ENCODE data around the gene CYP27A1.
"Not testable (repeated sequence)": the region's sequence is repeated elsewhere in the genome, so short reads cannot be mapped to it uniquely, and the experiment has no call there.

CYP27A1 gene

DNA sequence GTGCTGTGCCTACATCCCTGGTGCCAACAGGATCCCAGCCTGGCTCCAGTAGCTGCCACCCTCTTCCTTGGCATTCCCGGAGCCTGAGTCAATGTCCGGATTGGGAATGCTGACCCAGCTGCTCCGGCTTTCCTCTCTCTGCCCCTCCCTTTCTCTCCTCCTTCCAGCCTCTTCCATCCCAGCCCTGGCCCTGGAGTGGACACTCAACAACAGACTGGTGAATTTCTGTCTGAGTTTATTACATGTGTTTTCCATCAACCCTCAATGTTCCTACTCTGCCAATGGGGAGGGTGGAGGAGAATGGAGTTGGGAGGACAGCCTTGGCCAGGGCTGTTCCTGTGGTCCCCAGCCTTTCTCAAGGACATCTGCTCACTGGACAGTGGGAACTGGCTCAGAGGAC is 50.6 kb downstream of the CYP27A1 start:
- DNase-seq, result no peak

DNA sequence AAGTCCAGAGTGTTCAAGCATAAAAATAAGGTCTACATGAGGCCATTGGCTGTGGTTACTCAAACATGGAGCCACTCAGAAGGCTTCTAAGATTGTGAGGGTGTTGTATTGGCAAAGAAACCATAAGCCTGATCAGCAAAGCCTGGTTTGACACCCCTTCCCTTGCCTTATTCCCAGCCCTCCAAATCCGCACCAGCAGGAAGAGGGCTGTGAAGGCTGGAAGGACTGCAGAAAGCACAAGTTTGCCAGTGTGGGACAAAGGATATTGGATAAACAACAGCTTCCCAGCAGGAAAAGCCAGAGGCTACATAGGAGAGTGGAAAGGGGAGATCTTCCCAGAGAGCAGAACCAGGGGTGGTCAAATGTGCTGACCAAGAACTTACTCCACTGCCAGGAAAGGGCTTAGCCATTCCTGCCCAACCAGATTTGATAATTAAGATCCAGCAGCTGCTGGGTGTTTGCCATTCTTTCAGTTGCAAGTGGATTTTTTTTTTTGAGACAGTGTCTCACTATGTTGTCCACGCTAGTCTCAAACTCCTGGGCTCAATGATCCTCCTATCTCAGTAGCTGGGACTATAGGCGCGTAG is 51.2 kb downstream of the CYP27A1 start:
- DNase-seq, result no peak

DNA sequence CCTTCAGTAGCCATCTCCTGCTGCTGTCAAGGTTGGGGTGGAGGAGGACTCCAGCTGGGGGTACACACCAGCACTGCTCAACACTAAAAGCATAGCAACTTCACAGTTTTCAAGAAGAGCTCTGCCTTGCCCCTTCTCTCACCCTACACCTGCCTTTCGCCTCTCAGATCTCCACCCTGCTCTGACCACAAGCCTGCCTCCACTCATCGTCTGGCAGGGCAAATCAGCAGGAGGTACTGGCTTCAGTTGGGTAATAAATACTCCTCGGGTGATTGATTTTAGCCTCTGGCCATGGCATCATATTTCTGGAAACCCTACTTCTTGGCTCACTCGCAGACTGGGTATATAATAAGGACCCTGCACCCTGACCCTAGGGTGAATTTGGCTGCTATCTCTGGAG is 52.7 kb downstream of the CYP27A1 start:
- no peak for DNase-seq

DNA sequence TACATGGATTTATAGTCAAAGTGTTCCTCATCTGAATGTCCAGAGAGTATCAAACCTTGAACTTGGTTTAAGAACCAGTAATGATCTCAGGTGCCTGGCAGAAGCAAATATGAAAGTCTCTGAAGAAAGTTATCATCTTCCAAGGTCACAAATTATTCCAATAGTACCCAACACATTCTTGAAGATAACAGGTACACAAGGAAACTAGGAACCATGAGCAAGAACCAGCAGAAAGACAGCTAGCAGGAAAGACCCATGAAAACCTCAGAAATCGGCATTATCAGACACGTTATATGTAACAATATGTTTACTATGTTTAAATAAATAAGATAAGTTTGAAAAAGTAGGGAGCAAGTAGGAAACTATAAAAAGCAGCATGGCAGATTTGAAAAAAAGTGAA is 55.5 kb downstream of the CYP27A1 start:
- DNase-seq, result no peak

DNA sequence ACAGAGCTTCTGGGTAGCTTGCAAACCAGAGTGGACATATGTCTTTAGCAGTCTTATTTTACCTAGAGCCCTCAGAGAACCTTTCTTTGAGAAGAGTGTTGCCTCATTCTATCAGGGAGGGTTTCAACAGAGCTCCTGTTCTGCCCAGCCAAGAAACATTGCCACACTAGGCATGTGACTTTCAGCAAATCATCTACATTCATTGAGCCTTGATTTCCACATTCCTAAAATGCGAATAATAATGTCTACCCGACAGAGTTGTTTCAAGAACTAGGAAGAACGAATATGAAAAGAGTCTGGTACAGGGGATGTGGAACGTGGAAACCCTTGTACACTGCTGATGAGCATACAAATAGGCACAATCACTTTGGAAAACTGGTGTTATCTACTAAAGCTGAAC is 57.5 kb downstream of the CYP27A1 start:
- DNase-seq, result no peak

DNA sequence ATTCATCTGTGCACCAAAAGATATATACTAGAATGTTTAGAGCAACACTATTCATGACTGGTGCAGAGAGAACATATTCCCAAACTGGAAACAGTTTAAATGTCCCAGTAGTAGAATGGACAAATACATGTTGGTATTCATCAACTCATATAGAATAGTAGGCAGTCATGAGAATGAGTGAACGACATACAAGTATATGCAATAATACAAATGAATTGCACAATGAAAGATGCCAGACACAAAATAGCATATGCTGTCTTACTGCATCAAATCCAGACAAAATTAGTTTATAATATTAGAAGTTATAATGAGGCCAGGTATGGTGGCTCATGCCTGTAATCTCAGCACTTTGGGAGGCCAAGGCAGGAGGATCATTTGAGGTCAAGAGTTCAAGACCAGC is 57.9 kb downstream of the CYP27A1 start:
- DNase-seq, result no peak

DNA sequence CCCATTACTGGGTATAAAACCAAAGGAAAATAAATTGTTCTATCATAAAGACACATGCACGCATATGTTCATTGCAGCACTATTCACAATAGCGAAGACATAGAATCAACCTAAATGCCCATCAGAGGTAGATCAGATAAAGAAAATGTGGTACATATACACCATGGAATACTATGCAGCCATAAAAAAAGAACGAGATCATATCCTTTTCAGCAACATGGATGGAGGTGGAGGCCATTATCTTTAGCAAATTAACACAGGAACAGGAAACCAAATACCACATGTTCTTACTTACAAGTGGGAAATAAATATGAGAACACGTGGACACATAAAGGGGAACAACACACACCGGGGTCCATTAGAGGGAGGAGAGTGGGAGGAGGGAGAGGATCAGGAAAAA is 62.4 kb downstream of the CYP27A1 start:
- not testable (repeated sequence) for DNase-seq

DNA sequence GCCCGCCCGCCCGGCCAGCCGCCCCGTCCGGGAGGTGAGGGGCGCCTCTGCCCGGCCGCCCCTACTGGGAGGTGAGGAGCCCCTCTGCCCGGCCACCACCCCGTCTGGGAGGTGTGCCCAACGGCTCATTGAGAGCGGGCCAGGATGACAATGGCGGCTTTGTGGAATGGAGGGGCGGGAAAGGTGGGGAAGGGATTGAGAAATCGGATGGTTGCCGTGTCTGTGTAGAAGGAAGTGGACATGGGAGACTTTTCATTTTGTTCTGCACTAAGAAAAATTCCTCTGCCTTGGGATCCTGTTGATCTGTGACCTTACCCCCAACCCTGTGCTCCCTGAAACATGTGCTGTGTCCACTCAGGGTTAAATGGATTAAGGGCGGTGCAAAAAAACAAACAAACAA is 65.0 kb downstream of the CYP27A1 start:
- not testable (repeated sequence) for DNase-seq

DNA sequence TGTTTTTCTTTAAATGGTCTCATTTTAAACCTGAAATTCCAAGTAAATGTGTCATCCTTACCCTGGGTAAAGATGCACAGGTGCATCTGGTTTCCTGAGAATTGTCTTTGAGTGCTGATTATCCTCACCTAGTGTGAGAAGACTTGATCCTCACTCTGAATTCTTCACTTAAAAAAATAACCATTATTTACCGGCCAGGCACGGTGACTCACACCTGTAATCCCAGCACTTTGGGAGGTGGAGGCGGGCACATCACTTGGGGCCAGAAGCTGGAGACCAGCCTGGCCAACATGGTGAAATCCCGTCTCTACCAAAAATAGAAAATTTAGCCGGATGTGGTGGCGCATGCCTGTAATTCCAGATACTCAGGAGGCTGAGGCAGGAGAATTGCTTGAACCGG is 67.8 kb downstream of the CYP27A1 start:
- DNase-seq, result no peak

DNA sequence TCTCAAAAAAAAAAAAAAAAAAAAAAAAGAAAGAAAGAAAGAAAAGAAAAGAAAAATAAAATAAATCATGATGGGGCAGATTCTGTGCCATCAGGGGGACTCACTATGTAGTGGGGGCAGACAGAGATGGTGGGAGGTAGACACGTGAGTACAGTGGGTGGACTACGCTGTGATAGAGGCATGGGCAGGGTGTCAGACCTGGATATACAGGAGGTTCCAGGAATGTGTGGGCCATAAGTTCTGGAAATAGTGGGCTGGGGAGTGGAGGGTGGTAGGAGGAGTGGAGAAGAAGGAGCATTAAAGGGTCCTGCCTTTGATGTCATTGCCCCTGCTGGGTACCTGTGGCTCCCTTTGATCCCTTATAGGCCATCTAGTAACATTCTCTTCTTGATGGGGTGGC is 68.8 kb downstream of the CYP27A1 start:
- DNase-seq, result no peak

DNA sequence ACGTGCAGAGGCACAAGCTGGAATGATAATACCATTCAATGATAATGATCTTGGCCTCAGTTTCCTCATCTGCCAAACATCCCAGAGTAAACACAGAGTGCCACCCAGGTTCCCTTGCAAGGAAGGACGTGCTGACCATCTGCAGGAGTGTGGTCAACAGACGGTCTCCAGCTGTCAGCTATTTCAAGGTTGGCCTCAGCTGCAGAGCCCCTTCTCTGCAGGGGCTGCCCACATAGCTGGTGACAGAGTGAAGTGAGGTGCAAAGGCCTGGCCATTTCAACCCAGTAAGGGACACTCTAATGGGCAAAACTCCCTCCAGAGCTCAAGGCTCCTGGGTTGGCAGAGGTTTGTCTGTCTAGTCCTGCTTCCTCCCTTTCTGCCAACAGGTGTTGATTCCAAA is 69.3 kb downstream of the CYP27A1 start:
- DNase-seq, result no peak

DNA sequence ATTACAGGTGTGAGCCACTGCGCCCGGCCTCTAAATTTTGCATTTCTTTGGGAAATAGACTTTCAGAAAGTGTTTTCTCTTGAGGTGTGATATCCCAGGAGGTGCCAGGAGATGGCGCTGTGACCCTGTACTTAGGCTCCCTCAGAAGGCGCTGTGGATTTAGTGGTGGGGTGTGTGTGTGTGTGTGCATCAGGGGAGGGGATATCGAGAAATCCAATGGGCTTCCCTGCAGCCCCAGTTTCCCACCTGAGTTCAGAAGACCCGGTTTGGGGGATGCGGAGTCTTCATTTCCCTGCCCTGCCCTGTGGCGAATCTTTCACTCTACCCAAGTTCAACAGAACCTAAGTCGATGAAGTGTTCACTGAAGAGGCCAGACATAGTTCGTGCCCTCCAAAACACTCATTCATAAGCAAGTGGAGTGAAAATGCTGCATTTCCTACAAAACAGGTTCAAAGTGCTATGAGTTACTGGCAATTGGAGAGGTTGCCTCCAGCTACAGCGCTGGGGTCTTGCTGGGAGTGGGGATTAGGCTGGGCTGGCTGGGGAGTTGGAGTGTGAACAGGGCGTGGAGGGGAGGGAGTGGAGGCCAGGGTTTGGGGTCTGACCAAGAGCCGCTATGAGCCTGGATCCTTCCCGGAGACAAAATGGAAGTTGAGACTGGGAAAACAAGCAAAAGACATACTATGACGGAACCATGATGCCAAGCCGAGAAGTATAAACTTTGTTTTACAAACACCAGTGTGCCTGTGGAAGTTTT is 71.1 kb downstream of the CYP27A1 start:
- DNase-seq, result no peak

DNA sequence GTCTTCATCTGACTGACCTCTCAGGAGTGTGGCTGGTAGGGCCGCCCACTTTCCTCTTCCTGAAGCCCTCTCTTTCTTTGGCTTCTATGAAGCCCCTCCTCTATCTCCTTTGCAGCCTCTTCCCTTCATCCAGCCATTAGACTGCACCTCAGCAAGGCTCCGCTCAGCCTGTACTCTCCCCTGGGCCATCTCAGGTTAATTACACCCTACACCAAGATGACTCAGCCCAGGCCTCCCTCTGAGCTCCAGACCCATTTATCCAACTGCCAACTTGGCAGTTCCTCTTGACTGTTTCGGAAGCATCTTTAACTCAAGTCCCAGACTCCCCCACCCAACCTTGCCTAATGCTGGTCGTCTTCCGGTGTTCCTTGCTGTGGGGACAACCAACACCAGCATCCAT is 71.8 kb downstream of the CYP27A1 start:
- DNase-seq, result no peak

DNA sequence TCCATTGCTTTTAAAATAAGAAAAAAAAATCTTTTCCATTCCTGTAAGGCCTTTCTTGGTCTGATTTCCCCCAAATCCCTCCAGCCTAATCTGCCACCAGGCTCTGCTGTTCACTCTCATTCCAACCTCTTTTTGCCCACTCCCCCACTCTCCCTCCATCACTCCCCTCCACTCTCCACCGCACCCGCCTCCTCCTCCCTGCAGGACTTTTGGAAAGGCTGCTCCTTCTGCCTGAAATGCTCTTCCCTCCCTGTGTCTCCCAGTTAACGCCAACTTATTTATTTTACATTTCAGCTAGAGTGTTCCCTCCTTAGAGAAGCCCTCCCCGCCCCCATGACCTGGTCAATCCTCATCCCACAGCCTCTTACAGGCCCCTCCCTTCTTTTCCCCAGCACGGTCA is 72.9 kb downstream of the CYP27A1 start:
- DNase-seq, result no peak

DNA sequence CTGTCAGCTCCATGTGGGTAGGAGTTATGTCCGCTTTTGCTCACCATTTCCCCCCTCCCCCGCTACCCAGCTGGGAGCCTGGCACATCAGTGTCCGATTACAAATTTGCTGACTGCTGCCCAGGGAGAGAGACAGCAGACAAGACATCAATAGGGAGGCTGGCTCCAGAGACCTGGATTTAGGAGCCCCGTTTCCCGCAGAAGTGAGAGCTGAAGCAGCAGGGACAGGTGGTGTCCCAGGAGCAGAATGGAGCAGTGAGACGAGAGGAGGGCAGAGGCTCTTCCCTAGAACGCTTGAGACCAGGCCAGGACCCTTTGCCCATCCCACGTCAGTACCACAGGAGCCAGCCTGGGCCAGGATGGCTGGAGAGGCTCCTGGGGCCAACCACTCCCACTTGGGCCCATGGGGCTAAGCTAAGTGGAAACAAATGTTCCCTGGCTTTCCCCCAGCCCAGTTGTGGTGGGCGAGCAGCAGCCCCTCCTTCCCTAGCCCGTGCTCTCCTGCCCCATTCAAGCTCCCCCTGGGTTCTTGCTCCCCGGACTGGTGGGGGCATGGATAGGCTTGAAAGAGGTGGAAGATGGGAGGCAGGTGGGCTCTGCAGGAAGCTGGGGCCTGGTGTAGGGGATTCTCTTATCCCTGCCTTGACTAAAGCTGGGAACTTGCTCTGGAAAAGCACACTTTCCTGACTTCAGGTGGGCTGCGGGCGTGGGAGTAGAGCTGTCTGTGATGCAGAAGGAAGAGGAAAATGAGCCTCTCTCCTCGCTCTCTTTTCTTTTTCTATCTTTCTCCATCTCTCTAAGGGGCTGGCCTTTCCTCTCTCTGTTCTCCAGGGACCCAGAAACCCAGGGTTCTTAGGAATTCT is 73.6 kb downstream of the CYP27A1 start:
- no peak for DNase-seq

DNA sequence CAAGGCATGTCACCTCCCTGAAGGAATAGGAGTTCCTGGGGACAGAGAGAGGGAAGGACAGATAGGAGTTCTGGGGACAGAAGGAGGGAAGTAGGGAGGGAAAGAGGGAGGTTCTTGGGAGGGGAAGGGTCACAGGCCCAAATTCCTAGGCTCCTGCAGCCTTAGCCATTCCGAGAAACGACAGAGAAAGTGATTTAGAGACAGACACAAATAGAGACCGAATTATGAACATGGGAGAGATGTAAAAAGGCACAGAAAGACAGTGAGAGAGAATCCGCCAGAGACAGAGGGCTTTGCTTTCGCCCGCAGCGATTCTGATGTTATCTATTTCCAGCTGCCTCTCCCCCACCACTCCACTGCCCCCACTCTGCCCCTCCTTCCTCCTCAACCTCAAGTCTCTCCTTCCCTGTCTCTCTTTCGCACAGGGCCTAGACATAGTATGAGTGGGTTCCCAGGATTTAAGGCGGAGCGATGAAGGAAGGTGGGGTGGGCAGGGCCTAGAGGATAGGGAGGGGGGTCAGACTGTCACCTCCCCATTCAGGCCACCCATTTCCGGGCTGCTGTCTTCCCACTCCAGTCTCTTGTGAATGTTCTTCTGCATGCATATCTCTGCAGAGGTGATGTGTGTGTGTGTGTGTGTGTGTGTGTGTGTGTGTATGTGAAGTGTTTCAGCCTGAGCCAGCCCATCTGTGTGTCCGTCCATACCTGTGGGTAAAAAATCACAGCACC is 74.4 kb downstream of the CYP27A1 start:
- no peak for DNase-seq

DNA sequence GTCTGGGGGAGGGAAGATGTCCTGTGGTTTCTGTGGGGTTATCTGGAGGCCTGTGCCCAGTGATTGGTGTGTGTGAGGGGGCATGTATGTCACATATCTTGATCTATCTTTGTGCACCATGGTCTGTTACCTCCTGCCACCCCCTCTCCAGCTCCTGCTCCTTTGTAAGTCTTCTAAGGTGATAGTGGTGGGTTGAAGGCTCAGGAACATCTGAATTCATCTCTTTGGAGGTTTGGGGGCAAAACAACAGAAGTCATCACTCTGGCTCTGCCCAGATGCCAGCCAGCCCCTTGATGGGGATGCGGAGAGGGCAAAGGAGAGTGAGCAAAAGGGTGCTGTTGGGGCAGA is 74.9 kb downstream of the CYP27A1 start:
- no peak for DNase-seq

DNA sequence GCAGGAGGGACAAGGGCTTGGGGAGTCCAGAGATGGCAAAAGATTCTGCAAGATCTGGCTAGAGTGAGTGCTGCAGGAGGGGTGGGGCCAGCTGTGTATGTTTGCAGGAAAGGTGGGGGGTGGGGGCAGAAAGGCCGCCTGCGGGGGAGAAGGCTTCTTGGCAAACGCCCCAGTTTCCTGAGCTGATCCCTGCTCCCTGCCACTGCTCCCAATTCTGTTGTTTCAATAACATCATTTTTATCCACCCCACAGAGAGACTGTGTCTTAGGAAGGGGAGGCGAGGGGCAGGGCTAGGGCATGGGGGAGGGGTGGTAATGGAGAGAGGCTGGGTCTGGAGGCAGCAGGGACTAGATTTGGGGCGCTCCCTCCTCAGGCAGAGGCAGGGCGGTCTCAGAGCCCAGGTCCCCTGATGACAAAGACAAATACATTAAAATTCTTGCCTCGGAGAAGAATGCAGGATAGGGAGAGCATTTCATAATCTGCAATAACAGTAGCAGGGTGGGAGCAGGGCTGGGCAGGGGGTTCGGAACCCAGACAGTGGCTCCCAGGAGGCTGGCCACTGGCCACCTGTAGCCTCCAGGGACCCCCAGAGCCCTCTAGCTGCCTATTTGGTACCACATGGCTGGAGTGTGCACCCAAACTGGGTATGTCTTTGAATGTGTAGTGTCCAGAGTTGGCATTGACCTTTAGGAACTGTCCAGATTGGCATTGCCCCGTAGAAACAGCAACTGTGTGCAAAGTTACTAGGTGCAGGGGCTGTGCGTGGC is 75.6 kb downstream of the CYP27A1 start:
- no peak for DNase-seq

DNA sequence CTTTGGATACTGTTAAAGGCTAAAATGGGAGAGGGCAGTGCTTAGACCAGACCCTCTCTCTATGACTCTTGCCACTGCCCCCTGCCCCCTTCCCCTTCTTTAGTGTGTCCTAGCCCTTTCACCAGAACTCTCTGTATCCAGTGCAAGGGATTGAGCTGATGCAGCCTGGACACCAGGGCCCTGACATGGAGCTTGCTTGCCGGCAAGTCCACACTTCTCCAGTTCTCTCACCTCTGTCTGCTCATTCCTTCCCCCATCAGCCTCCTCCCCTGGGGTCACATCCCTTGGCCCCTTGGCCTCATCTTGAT is 76.1 kb downstream of the CYP27A1 start:
- DNase-seq, result no peak

DNA sequence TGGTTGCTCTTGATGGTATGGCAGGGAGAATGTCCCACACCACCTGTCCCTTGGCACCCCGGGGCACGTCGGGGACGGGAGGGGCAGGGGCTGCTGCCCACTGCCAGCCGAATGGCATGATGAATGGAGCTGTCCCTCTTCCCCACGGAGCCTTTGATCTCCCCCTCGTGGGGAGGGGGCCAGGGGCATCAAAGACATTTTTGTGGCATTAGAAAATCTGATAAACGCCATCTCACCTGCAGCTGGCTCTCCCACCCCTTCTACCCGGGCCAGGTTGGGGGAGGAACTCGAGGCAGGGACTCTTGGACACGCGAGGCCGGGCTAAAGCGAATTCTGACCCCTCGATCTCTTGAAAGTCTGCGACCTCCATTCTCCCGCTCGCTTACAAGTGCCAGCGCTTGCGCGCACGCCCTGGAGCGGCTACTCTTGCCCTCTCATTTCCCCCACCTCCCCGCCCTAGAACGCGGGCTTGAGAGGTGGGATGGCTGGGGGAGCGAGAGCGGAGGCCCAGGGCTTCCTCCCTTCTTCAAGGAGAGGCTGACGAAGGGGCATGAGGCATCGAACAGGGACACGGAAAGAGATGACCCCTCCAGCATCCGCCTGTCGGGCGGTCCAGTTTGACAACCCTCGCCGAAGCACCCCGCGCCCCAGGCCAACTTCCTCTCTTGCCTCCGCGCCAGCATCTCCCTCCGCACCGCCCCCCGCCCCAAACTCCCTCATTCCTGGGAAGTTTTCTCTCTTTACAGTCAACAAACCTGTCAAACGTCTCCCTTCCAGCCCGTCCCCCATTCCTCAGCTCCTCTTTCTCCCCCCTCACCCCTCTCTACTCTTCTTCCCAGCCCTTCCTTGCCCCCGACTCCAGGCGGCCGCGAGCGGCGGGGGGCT is 77.0 kb downstream of the CYP27A1 start:
- DNase-seq, result no peak

DNA sequence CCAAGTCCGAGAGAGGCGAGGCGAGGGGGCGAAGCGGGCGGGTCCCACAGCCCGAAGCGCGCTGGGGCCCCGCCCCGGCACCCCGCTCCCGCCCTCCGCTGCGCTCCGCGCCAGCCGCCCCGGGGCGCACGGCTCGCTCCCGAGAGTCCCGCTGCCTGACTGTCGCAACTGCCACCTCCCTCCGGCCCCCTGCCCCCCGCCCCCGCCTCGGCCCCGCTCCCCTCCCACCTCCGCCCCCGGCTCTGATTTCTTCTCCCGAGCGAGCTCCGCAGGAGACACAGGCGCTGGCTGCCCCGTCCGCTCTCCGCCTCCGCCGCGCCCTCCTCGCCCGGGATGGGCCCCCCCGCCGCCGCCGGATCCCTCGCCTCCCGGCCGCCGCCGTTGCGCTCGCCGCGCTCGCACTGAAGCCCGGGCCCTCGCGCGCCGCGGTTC is 77.6 kb downstream of the CYP27A1 start, which contains the start of gene WNT6:
TSS of gene WNT6 (plus strand) at position 250 of the 432 bp plus-strand sequence. CDS start 233 bp downstream, outside the sequence.
- no peak for DNase-seq
